ENCODE results near the gene MYO5A.

GRCh38 chr15:52523647-52524046, 5.0 kb downstream of the MYO5A start:
- no peak for TF ChIP-seq TRIM28 (IDR thresholded peaks at IDR 0.05; ENCODE audit: borderline replicate concordance, low read length)
- TF ChIP-seq BCL11A (tag by site-specific recombination; IDR thresholded peaks at IDR 0.05; ENCODE audit: low read depth) = no peak
- no peak for TF ChIP-seq HOXA7 (CRISPR knock-in tag; IDR thresholded peaks at IDR 0.05; ENCODE audit: borderline replicate concordance)
- TF ChIP-seq ZSCAN5A (tag by site-specific recombination; IDR thresholded peaks at IDR 0.05) = no peak
- TF ChIP-seq ZNF121 (tag by site-specific recombination; IDR thresholded peaks at IDR 0.05) = no peak
- no peak for TF ChIP-seq HOXD13 (CRISPR knock-in tag; IDR thresholded peaks at IDR 0.05; ENCODE audit: borderline replicate concordance)
- TF ChIP-seq ZBTB1 (tag by site-specific recombination; IDR thresholded peaks at IDR 0.05) = no peak
- TF ChIP-seq REST (tag by site-specific recombination; IDR thresholded peaks at IDR 0.05) = no peak

All from HEK293 (cell line).